BLaER1 (cell line): ENCODE measurements around the gene AADAC.
"Not testable (repeated sequence)": the region's sequence is repeated elsewhere in the genome, so short reads cannot be mapped to it uniquely, and the experiment has no call there.

ENCODE experiments used
- H3K27ac ChIP-seq: shearing (Covaris generic); formaldehyde crosslinking; 2 replicates; pipeline ENCODE4 v1.8.1; 2022
- H3K27me3 ChIP-seq: shearing (Covaris generic); formaldehyde crosslinking; 2 replicates; pipeline ENCODE4 v1.8.1; 2022
- H3K36me3 ChIP-seq: shearing (Covaris generic); formaldehyde crosslinking; 2 replicates; pipeline ENCODE4 v1.8.1; 2022
- H3K4me1 ChIP-seq: shearing (Covaris generic); formaldehyde crosslinking; 2 replicates; pipeline ENCODE4 v1.8.1; 2022
- H3K4me2 ChIP-seq: shearing (Covaris generic); formaldehyde crosslinking; 2 replicates; pipeline ENCODE4 v1.8.1; 2022
- H3K4me3 ChIP-seq: shearing (Covaris generic); formaldehyde crosslinking; 2 replicates; pipeline ENCODE4 v1.8.1; 2022
- H3K9ac ChIP-seq: shearing (Covaris generic); formaldehyde crosslinking; 2 replicates; pipeline ENCODE4 v1.8.1; 2022
- H3K9me3 ChIP-seq: shearing (Covaris generic); formaldehyde crosslinking; 2 replicates; pipeline ENCODE4 v1.8.1; 2022
- H4K20me1 ChIP-seq: shearing (Covaris generic); formaldehyde crosslinking; 2 replicates; pipeline ENCODE4 v1.8.1; 2022
- Cebpa-rat ChIP-seq: shearing (Covaris generic); IDR thresholded peaks from 2 replicates; pipeline ENCODE4 v1.8.1; 2022

The AADAC gene

GRCh38 chr3:151795276-151795675, 18.6 kb upstream of the AADAC start:
- Histone ChIP-seq H4K20me1 (no peaks in the 10 kb centered on the region), H3K9ac (no peak overlapping the region), H3K27ac (no peak overlapping the region), H3K27me3 (no peaks in the 10 kb centered on the region), H3K4me3 (no peak overlapping the region), H3K9me3 (peaks cover 5% of the 10 kb centered on the region; the same call in 1 of the 2 replicates), H3K36me3 (no peaks in the 10 kb centered on the region), H3K4me2 (no peak overlapping the region), H3K4me1 (no peaks in the 10 kb centered on the region)
- TF ChIP-seq Cebpa-rat = no peak

DNA sequence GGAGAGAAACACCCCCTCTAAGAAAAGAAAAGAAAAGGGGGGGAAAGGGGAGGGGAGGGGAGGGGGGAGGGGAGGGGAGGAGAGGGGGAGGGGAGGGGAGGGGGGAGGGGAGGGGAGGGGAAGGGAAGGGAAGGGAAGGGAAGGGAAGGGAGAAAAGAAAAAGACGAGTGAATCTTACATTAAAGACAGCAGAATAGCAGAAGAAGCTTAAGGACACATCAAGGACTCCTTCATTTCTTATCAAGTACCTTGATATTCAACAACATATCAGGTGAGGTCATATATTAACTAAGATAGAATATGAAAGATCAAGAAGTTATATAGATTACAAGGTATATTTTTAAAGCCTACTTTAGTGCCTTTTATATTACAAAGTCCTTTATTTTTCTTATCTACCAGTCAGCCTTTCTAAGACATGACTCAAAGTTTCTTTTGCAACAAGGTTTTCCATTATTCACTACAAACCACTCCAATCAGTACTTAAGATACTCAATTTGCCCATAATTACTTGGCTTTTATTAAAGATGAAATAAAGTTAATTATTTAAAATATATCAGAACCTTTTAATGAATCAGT, 17.7 kb upstream of the AADAC start:
- no peaks in the 10 kb centered on the region for H3K4me1 ChIP-seq
- H3K27me3 ChIP-seq = no peaks in the 10 kb centered on the region
- no peak overlapping the region for H3K9ac ChIP-seq
- H3K9me3 ChIP-seq = no peaks in the 10 kb centered on the region
- no peak for TF ChIP-seq Cebpa-rat
- no peak overlapping the region for H3K4me2 ChIP-seq
- H3K36me3 ChIP-seq = no peaks in the 10 kb centered on the region
- H3K4me3 ChIP-seq = no peak overlapping the region
- no peaks in the 10 kb centered on the region for H4K20me1 ChIP-seq
- no peak overlapping the region for H3K27ac ChIP-seq

- TF ChIP-seq Cebpa-rat = no peak
- H3K27me3 ChIP-seq = no peaks in the 10 kb centered on the region
- H3K4me2 ChIP-seq = no peak overlapping the region
- H3K9me3 ChIP-seq = no peaks in the 10 kb centered on the region
- H3K4me1 ChIP-seq = no peaks in the 10 kb centered on the region
- no peak overlapping the region for H3K4me3 ChIP-seq
- no peaks in the 10 kb centered on the region for H3K36me3 ChIP-seq
- H3K27ac ChIP-seq = no peak overlapping the region
- H3K9ac ChIP-seq = no peak overlapping the region
- H4K20me1 ChIP-seq = no peaks in the 10 kb centered on the region
These were observed 15.4 kb upstream of the AADAC start for GRCh38 chr3:151798466-151798865.

GRCh38 chr3:151800431-151800830, 13.5 kb upstream of the AADAC start:
- no peak overlapping the region for H3K27ac ChIP-seq
- no peaks in the 10 kb centered on the region for H3K4me1 ChIP-seq
- no peaks in the 10 kb centered on the region for H3K9me3 ChIP-seq
- no peak overlapping the region for H3K4me2 ChIP-seq
- no peaks in the 10 kb centered on the region for H3K27me3 ChIP-seq
- H3K9ac ChIP-seq = no peak overlapping the region
- H4K20me1 ChIP-seq = no peaks in the 10 kb centered on the region
- TF ChIP-seq Cebpa-rat = no peak
- no peak overlapping the region for H3K4me3 ChIP-seq
- H3K36me3 ChIP-seq = no peaks in the 10 kb centered on the region

GRCh38 chr3:151804267-151804666, 9.6 kb upstream of the AADAC start:
- no peaks in the 10 kb centered on the region for H3K4me1 ChIP-seq
- no peak for TF ChIP-seq Cebpa-rat
- H3K9me3 ChIP-seq = peaks cover 27% of the 10 kb centered on the region
- H3K4me2 ChIP-seq = no peak overlapping the region
- H4K20me1 ChIP-seq = no peaks in the 10 kb centered on the region
- no peak overlapping the region for H3K4me3 ChIP-seq
- H3K27ac ChIP-seq = no peak overlapping the region
- H3K27me3 ChIP-seq = no peaks in the 10 kb centered on the region
- H3K36me3 ChIP-seq = no peaks in the 10 kb centered on the region
- H3K9ac ChIP-seq = no peak overlapping the region

DNA sequence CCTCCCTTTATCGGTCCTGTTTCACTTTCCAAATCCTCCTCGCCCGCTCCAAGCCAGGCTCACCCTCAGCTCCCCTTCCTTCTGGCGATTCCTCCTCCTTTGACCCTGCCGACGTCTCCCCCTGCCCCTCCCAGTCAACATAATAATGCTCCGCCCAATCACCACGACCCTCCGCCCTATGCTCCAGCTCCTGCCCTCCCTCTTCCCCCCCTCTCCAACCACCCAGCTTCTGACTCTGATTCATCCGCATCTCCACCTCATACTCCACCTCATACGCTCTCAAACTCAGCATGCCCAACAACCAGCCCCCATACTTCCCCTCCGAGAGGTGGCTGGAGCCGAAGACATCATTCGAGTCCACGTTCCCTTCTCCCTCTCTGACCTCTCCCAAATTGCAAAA, 7.1 kb upstream of the AADAC start:
- Histone ChIP-seq H3K4me2 (no peak overlapping the region), H3K4me1 (peaks cover 20% of the 10 kb centered on the region), H3K9me3 (peaks cover 37% of the 10 kb centered on the region), H3K4me3 (no peak overlapping the region), H3K27ac (no peak overlapping the region), H4K20me1 (no peaks in the 10 kb centered on the region), H3K27me3 (no peaks in the 10 kb centered on the region), H3K9ac (no peak overlapping the region), H3K36me3 (no peaks in the 10 kb centered on the region)
- no peak for TF ChIP-seq Cebpa-rat

DNA sequence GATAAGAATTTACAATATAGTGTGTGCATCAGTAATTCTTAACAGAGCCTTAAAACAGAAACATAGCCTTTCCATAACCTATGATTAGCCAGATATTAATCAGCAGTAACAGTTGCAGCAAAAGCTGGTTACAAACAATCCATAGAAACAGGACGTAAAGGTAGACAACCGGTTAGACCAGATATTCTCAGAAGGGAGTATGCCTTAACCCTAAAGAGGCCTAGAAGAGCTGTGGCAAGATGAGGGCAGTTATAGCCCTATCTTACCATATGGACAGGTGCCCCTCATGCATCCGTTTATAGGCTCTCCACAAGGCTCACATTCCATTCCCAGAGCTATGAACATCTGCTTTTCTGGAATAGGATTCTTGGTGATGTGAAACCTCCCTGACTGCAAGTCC, 5.0 kb upstream of the AADAC start:
- H3K27me3 ChIP-seq, H3K36me3 ChIP-seq, H3K4me2 ChIP-seq, H3K27ac ChIP-seq, H3K9ac ChIP-seq, H3K4me3 ChIP-seq, H4K20me1 ChIP-seq: not testable (repeated sequence)
- Histone ChIP-seq H3K9me3 (peaks cover 37% of the 10 kb centered on the region), H3K4me1 (peaks cover 26% of the 10 kb centered on the region)

- Histone ChIP-seq H3K27me3 (no peaks in the 10 kb centered on the region), H3K4me3 (no peak overlapping the region), H3K4me2 (peak overlapping the region; percentile 77), H3K27ac (peak overlapping the region; percentile 10; the same call in 1 of the 2 replicates), H4K20me1 (no peaks in the 10 kb centered on the region), H3K36me3 (no peaks in the 10 kb centered on the region), H3K9me3 (peaks cover 37% of the 10 kb centered on the region), H3K4me1 (peaks cover 26% of the 10 kb centered on the region), H3K9ac (no peak overlapping the region)
- TF ChIP-seq Cebpa-rat = no peak
These were observed 2.4 kb upstream of the AADAC start for GRCh38 chr3:151811474-151811873.

DNA sequence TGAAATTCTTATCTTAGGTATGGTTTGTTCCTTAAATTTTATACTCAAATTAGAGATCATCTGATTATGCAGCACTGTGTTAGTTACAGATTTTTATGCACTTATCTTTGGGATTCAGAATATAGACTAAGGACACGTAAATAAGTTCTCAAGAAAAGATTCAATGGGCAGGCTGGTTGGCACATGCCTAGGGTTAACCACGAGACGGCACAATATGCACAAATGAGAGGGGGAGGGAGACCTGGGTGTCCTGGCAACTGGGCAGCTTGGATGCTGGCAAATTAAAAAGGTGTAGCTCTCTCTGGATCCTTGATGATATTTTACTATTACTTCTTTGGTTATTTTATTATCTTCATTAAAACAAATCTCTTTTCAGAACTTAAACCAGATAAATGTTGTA, 672 bp downstream of the AADAC start:
- Histone ChIP-seq H3K4me1 (peaks cover 26% of the 10 kb centered on the region), H3K36me3 (no peaks in the 10 kb centered on the region), H3K4me3 (no peak overlapping the region), H3K27ac (no peak overlapping the region), H3K9me3 (peaks cover 7% of the 10 kb centered on the region), H3K27me3 (no peaks in the 10 kb centered on the region), H3K4me2 (no peak overlapping the region), H3K9ac (no peak overlapping the region), H4K20me1 (no peaks in the 10 kb centered on the region)
- TF ChIP-seq Cebpa-rat = no peak

- Histone ChIP-seq H3K4me1 (peaks cover 14% of the 10 kb centered on the region), H3K9ac (no peak overlapping the region), H3K4me3 (no peak overlapping the region), H3K27ac (no peak overlapping the region), H3K9me3 (no peaks in the 10 kb centered on the region), H3K36me3 (no peaks in the 10 kb centered on the region), H3K27me3 (no peaks in the 10 kb centered on the region), H3K4me2 (no peak overlapping the region), H4K20me1 (no peaks in the 10 kb centered on the region)
- no peak for TF ChIP-seq Cebpa-rat
These were observed 2.2 kb downstream of the AADAC start for GRCh38 chr3:151816091-151816604.

DNA sequence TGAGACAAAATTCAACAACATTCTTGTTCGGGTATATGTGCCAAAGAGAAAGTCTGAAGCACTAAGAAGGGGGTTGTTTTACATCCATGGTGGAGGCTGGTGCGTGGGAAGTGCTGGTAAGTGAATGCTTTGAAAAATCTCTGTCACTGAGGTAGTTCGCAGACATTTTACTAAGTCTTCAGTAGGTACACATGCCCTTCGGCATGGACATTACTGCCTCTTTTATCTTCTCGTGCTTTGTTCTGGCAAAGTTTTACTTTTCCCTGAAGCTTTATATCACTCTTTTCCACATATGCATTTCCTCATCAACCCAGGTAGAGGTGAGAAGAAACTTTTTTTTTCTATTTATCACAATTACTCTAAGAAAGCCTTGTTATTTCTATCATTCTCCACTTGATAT, 3.6 kb downstream of the AADAC start:
- Histone ChIP-seq H3K27me3 (no peaks in the 10 kb centered on the region), H3K4me2 (no peak overlapping the region), H3K27ac (no peak overlapping the region), H4K20me1 (no peaks in the 10 kb centered on the region), H3K9ac (no peak overlapping the region), H3K4me3 (no peak overlapping the region), H3K36me3 (no peaks in the 10 kb centered on the region), H3K9me3 (no peaks in the 10 kb centered on the region), H3K4me1 (peaks cover under 1% of the 10 kb centered on the region; the same call in 1 of the 2 replicates)
- TF ChIP-seq Cebpa-rat = no peak
